Mucosa of descending colon (tissue), 3 donors: ENCODE data around the gene ST7. TPM values are rescaled to one million over a fixed set of nuclear protein-coding genes. Genes with fewer than 3 reads are reported as not detected.

Experiments
- ATAC-seq: fragments of 200-7000 bp; cut with Tn5 transposase; one replicate; pipeline ENCODE4 v1.9.1; 2020; ENCODE audit warnings: mild to moderate bottlenecking, moderate library complexity
- DNase-seq, 3 donors: peaks; one replicate each; pipeline ENCODE4 v3.0.0-alpha.2; 2020
- H3K36me3 ChIP-seq: fragments of 200-600 bp; one replicate; pipeline ENCODE4 v1.8.0; 2021; ENCODE audit warnings: low read depth, mild to moderate bottlenecking
- H3K4me1 ChIP-seq: fragments of 200-600 bp; one replicate; pipeline ENCODE4 v1.8.0; 2021; ENCODE audit warnings: low read depth, mild to moderate bottlenecking
- H3K4me3 ChIP-seq: fragments of 200-600 bp; one replicate; pipeline ENCODE4 v1.8.0; 2021; ENCODE audit warnings: mild to moderate bottlenecking
- H3K9me3 ChIP-seq: fragments of 200-600 bp; one replicate; pipeline ENCODE4 v1.8.0; 2021; ENCODE audit warnings: mild to moderate bottlenecking
- CTCF ChIP-seq: fragments of 200-600 bp; IDR thresholded peaks from one replicate; pipeline ENCODE4 v1.8.0; 2022; ENCODE audit warnings: antibody characterized with exemption, mild to moderate bottlenecking
- intact Hi-C, 2 donors: fragments of 100-400 bp; cut with DNase I in 1 of 2; cut with micrococcal nuclease in 1 of 2; formaldehyde crosslinking; loops; one replicate each; pipeline versions ENCODE4 v1.11.0 to v1.11.1; 2022; cut with DNase I, micrococcal nuclease
- long read RNA-seq, 2 donors: library from polyadenylated mRNA; unstranded; transcript quantifications; one replicate each; pipeline ENCODE4 v2.0.0, GENCODE V29; 2019 to 2021
- total RNA-seq, 3 donors: library from RNA; stranded (reverse); fragmentation: NEBNext Ultra II Directional in 2 of 3; extraction: Animal tissue kit (Norgen Biotek cat#: 25700) in 2 of 3; gene quantifications; one replicate each; pipeline versions ENCODE4 v1.2.1 to v1.2.4, GENCODE V29; 2021 to 2023
- donor health status: DM: no; HTN: no; CAD: no; lungs with moderate emphysema.
- donor health status: DM: no; HTN: no; CAD: no.
- donor health status: DM: no; HTN: yes; CAD: no.

ST7 gene
- total RNA-seq = 10 to 100 TPM; 10.1 to 22.0 (median 11.3) TPM
- long read RNA-seq, donor 1, transcript ST7-202 (16 exons, 2,142 nt) = major isoform, 9 of 16 reads
- long read RNA-seq, donor 1, partial matches to known transcripts = 2 of 16 reads
- long read RNA-seq, donor 1, other reads (novel, unspliced or antisense) = 4 of 16 reads
- long read RNA-seq, donor 2, partial matches to known transcripts = 0 of 8 reads
- long read RNA-seq, donor 2, other reads (novel, unspliced or antisense) = 4 of 8 reads

GRCh38 chr7:116953372-116953905, at the start of gene ST7:
Gene ST7 (plus strand): TSS chr7:116953501. CDS start chr7:116953541, 40 bp downstream.
- ATAC-seq (peak; percentile 87), DNase-seq (peak; percentile 71 to 78 (median 73))
- TF ChIP-seq CTCF = no peak
- Histone ChIP-seq H3K36me3 (no peaks in the 10 kb centered on the region), H3K9me3 (no peaks in the 10 kb centered on the region), H3K4me3 (peak within 1 kb of the TSS; percentile 85), H3K4me1 (peaks cover 15% of the 10 kb centered on the region)
- intact Hi-C loops = loop anchor here in 1 of 2 donors (5.0 kb wide), 1 partner anchor 91 kb away; the partner anchor contains the start of gene CAPZA2

- no peaks in the 10 kb centered on the region for H3K4me1 ChIP-seq
- no peak for ATAC-seq
- no peaks in the 10 kb centered on the region for H3K9me3 ChIP-seq
- TF ChIP-seq CTCF = no peak
- intact Hi-C loops = no loop called here
- DNase-seq = no peak
- H3K36me3 ChIP-seq = no peaks in the 10 kb centered on the region
- H3K4me3 ChIP-seq = no peak overlapping the region
Measured at GRCh38 chr7:116906391-116906790, 46.9 kb upstream of the ST7 start.

GRCh38 chr7:116910383-116910782, 42.9 kb upstream of the ST7 start:
- DNase-seq (no peak), ATAC-seq (no peak)
- Histone ChIP-seq H3K4me3 (no peak overlapping the region), H3K36me3 (no peaks in the 10 kb centered on the region), H3K9me3 (no peaks in the 10 kb centered on the region), H3K4me1 (no peaks in the 10 kb centered on the region)
- no peak for TF ChIP-seq CTCF
- intact Hi-C loops = no loop called here

- TF ChIP-seq CTCF = no peak
Measured at GRCh38 chr7:116911801-116912200, 41.5 kb upstream of the ST7 start.

GRCh38 chr7:116912269-116912909, 40.9 kb upstream of the ST7 start:
- no peaks in the 10 kb centered on the region for H3K9me3 ChIP-seq
- intact Hi-C loops = no loop called here
- no peak for ATAC-seq
- no peak overlapping the region for H3K4me3 ChIP-seq
- no peak for DNase-seq
- TF ChIP-seq CTCF = no peak
- peaks cover 7% of the 10 kb centered on the region for H3K36me3 ChIP-seq
- H3K4me1 ChIP-seq = no peaks in the 10 kb centered on the region

More at GRCh38 chr7:116911801-116912200, 41.5 kb upstream of the ST7 start:
- DNase-seq = no peak
- Histone ChIP-seq H3K4me1 (no peaks in the 10 kb centered on the region), H3K4me3 (no peak overlapping the region), H3K9me3 (no peaks in the 10 kb centered on the region), H3K36me3 (peaks cover 5% of the 10 kb centered on the region)
- no peak for ATAC-seq
- intact Hi-C loops = no loop called here
